ENCODE measurements around the gene MRPL57. TPM values are rescaled to one million over a fixed set of nuclear protein-coding genes. Genes with fewer than 3 reads are reported as not detected.

The MRPL57 gene
- total RNA-seq, 1 experiment from 2014 or later: 26.3 TPM

- intact Hi-C loops (cut with micrococcal nuclease): loop anchor here (2.0 kb wide), 1 partner anchor 78 kb away; the partner anchor contains the start of gene LATS2
- H3K4me3 ChIP-seq (replicated peaks in 1 of 2; ENCODE audit: low read depth in 1 of 2, low read length in 2 of 2): no peak overlapping the region
- no TSS peak for BruUV-seq (replicated peaks)
- H3K9ac ChIP-seq (ENCODE audit: low read length): no peak overlapping the region
- no peak overlapping the region for H3K27ac ChIP-seq (ENCODE audit: low read depth, low read length)
- H3K4me2 ChIP-seq (ENCODE audit: low read length): peak overlapping the region; percentile 91; the same call in 1 of the 2 replicates
- DNase-seq (ENCODE audit: low read depth, low spot score) (no peak), ATAC-seq (no peak)
- H4K20me1 ChIP-seq (ENCODE audit: insufficient read depth): peaks cover under 1% of the 10 kb centered on the region; the same call in 1 of the 2 replicates
- H3K9me3 ChIP-seq (ENCODE audit: control insufficient read depth in 1 of 2, insufficient read depth in 1 of 2, low read depth in 1 of 2, low read length in 2 of 2): no peaks in the 10 kb centered on the region
- TF ChIP-seq SP1 (IDR thresholded peaks at IDR 0.05; ENCODE audit: low read depth): no peak
- no peak for TF ChIP-seq MAX (IDR thresholded peaks at IDR 0.05)
- TF ChIP-seq SIN3A (IDR thresholded peaks at IDR 0.05; ENCODE audit: low read depth): no peak
- TF ChIP-seq ZFX (IDR thresholded peaks at IDR 0.05): no peak
- no peak for TF ChIP-seq EZH2phosphoT487 (IDR thresholded peaks at IDR 0.05; ENCODE audit: borderline replicate concordance)
- no peak for TF ChIP-seq CTCF (IDR thresholded peaks at IDR 0.05 in 2 of 3, conservative IDR thresholded peaks at IDR 0.05 in 1 of 3; ENCODE audit: borderline replicate concordance in 1 of 3, insufficient read depth in 1 of 3, low read depth in 2 of 3, low read length in 2 of 3)
- TF ChIP-seq TCF7L2 (IDR thresholded peaks at IDR 0.05; ENCODE audit: borderline replicate concordance, extremely low read depth, insufficient read depth, insufficient read length): no peak
- no peak for TF ChIP-seq FOSL1 (IDR thresholded peaks at IDR 0.05; ENCODE audit: low read depth)
- TF ChIP-seq CBX3 (IDR thresholded peaks at IDR 0.05; ENCODE audit: low read depth): no peak
- H3K36me3 ChIP-seq (ENCODE audit: control insufficient read depth in 1 of 2, insufficient read depth in 2 of 2, low read length in 2 of 2): peaks cover 4 to 10% of the 10 kb centered on the region in 2 experiments; a peak in 2 of 4 replicates
- peaks cover 32% of the 10 kb centered on the region for H3K79me2 ChIP-seq (ENCODE audit: insufficient read depth, low read length)
- CTCF ChIA-PET: no interaction called here
- H2AFZ ChIP-seq (ENCODE audit: low read depth, low read length, poor library complexity, severe bottlenecking): no peak overlapping the region
- H3K4me1 ChIP-seq (ENCODE audit: control insufficient read depth in 1 of 2, insufficient read depth in 2 of 2, low read length in 2 of 2): peaks cover 11 to 32% of the 10 kb centered on the region in 2 experiments; a peak in 3 of 4 replicates
- H3K27me3 ChIP-seq (ENCODE audit: insufficient read depth, low read length): no peaks in the 10 kb centered on the region
- POLR2A ChIA-PET: interaction anchor here (1.6 kb wide), 1 partner anchor 38 kb away, joined by 9 read pairs; the partner anchor contains the start of genes MRPL57 and SKA3
- H3K9me2 ChIP-seq (ENCODE audit: insufficient read depth): no peaks in the 10 kb centered on the region
- RAD21 ChIA-PET (ENCODE audit: low non-redundant PET in 1 of 2, low total read pairs in 2 of 2, uncharacterized antibody in 2 of 2, unreplicated experiment in 2 of 2): no interaction called here
These were observed 37.9 kb upstream of the MRPL57 start for GRCh38 chr13:21138561-21138960.
